ENCODE results near the gene ATP10A. TPM values are rescaled to one million over a fixed set of nuclear protein-coding genes. Genes with fewer than 3 reads are reported as not detected.

ATP10A gene
- total RNA-seq, 1 experiment from 2014 or later = not detected

DNA sequence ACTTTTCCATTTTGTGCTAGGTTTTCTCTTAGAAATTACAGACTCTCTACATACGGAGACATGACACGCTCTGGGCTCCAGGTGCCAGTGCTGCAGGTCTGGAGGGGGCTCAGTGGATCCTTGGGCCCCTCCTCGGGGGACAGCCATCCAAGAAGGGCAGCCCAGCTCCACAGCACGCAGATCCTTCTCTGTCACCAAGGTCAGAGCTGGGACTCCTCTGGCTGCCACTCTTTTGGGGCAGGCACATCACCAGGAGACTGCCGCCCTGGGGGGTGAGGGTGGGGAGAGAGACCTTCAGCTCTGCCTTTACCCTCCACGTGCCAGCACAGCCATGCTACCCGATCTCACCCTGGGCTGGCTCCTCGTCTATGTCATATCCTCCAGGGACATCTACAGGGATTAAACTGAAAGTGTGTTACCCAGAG is 65.6 kb downstream of the ATP10A start:
- H3K27me3 Mint-ChIP-seq (ENCODE audit: insufficient read depth, unreplicated experiment) = peaks cover 3% of the 10 kb centered on the region
- BruUV-seq (replicated peaks) = no TSS peak
- TF ChIP-seq, protein P1, sequence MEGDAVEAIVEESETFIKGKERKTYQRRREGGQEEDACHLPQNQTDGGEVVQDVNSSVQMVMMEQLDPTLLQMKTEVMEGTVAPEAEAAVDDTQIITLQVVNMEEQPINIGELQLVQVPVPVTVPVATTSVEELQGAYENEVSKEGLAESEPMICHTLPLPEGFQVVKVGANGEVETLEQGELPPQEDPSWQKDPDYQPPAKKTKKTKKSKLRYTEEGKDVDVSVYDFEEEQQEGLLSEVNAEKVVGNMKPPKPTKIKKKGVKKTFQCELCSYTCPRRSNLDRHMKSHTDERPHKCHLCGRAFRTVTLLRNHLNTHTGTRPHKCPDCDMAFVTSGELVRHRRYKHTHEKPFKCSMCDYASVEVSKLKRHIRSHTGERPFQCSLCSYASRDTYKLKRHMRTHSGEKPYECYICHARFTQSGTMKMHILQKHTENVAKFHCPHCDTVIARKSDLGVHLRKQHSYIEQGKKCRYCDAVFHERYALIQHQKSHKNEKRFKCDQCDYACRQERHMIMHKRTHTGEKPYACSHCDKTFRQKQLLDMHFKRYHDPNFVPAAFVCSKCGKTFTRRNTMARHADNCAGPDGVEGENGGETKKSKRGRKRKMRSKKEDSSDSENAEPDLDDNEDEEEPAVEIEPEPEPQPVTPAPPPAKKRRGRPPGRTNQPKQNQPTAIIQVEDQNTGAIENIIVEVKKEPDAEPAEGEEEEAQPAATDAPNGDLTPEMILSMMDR (IDR thresholded peaks at IDR 0.05; ENCODE audit: insufficient read depth in 1 of 2, low read depth in 1 of 2, low read length in 1 of 2, severe bottlenecking in 1 of 2, unreplicated experiment in 1 of 2) = no peak
- no peak for DNase-seq
- no peak overlapping the region for H3K4me3 Mint-ChIP-seq (ENCODE audit: unreplicated experiment)
- H3K4me1 Mint-ChIP-seq (ENCODE audit: low read depth, unreplicated experiment) = no peaks in the 10 kb centered on the region
- H3K27me3 ChIP-seq (replicated peaks; ENCODE audit: control insufficient read depth, insufficient read depth, low read length) = no peaks in the 10 kb centered on the region
- no peaks in the 10 kb centered on the region for H3K4me1 ChIP-seq
- no peaks in the 10 kb centered on the region for H3K9me3 Mint-ChIP-seq (ENCODE audit: unreplicated experiment)
- H3K36me3 ChIP-seq (ENCODE audit: control insufficient read depth, insufficient read depth, low read length) = no peaks in the 10 kb centered on the region
- POLR2A ChIA-PET = no interaction called here
- no peak overlapping the region for H3K4me3 ChIP-seq (ENCODE audit: low read depth, low read length)
- CTCF ChIA-PET = no interaction called here
- H3K9me3 ChIP-seq = no peaks in the 10 kb centered on the region
- no peaks in the 10 kb centered on the region for H3K36me3 Mint-ChIP-seq (ENCODE audit: insufficient read depth, unreplicated experiment)
- intact Hi-C loops (cut with micrococcal nuclease; ENCODE audit: unreplicated experiment) = no loop called here
- H3K27ac Mint-ChIP-seq (ENCODE audit: unreplicated experiment) = no peak overlapping the region

DNA sequence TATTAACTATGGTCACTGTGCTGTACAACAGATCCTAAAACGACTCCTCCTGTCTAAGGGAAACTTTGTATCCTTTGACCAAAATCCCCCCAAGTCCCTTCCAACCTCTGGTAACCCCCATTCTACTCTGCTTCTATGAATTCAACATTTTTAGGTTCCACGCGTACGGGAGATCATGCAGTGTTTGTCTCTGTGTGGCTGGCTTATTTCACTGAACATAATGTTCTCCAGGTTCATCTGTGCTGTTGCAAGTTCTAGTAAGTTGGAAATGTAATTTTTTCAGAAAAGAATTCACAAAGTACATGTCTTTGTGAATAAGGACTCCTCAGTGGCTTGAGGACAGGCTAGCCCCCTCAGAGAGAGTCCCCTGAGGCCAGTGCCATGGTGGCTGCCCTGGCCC is 66.1 kb downstream of the ATP10A start:
- Histone ChIP-seq H3K36me3 (ENCODE audit: control insufficient read depth, insufficient read depth, low read length) (no peaks in the 10 kb centered on the region), H3K4me1 (no peaks in the 10 kb centered on the region), H3K9me3 (no peaks in the 10 kb centered on the region), H3K27me3 (replicated peaks; ENCODE audit: control insufficient read depth, insufficient read depth, low read length) (no peaks in the 10 kb centered on the region), H3K4me3 (ENCODE audit: low read depth, low read length) (no peak overlapping the region)
- intact Hi-C loops (cut with micrococcal nuclease; ENCODE audit: unreplicated experiment) = no loop called here
- TF ChIP-seq, protein P1 (IDR thresholded peaks at IDR 0.05; ENCODE audit: insufficient read depth in 1 of 2, low read depth in 1 of 2, low read length in 1 of 2, severe bottlenecking in 1 of 2, unreplicated experiment in 1 of 2) = no peak
- BruUV-seq (replicated peaks) = no TSS peak
- no peak overlapping the region for H3K4me3 Mint-ChIP-seq (ENCODE audit: unreplicated experiment)
- no peaks in the 10 kb centered on the region for H3K4me1 Mint-ChIP-seq (ENCODE audit: low read depth, unreplicated experiment)
- no peaks in the 10 kb centered on the region for H3K36me3 Mint-ChIP-seq (ENCODE audit: insufficient read depth, unreplicated experiment)
- no peak overlapping the region for H3K27ac Mint-ChIP-seq (ENCODE audit: unreplicated experiment)
- ChIA-PET CTCF (no interaction called here), POLR2A (no interaction called here)
- no peak for DNase-seq
- no peaks in the 10 kb centered on the region for H3K9me3 Mint-ChIP-seq (ENCODE audit: unreplicated experiment)
- H3K27me3 Mint-ChIP-seq (ENCODE audit: insufficient read depth, unreplicated experiment) = peaks cover 3% of the 10 kb centered on the region

DNA sequence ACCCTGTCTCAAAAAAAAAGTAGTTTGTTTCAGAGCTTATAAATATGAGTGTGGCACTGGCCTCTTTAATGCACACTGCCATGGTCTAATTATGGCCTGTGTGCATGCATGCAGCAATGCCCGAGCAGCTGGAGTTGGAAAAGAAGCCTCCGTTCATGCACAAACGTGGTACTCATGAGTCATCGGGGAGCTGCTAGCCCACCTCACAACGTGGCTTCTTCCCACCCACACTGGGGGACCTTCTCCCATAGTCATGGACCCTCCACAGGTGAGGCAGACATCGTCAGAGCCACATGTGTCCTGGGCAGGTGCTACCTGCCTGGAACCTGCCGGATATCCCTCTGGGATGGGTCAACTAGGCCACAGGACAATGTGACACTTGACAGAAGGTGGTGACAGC is 66.7 kb downstream of the ATP10A start:
- H3K4me3 ChIP-seq (ENCODE audit: low read depth, low read length) = no peak overlapping the region
- Mint-ChIP-seq H3K9me3 (ENCODE audit: unreplicated experiment) (no peaks in the 10 kb centered on the region), H3K4me3 (ENCODE audit: unreplicated experiment) (no peak overlapping the region), H3K4me1 (ENCODE audit: low read depth, unreplicated experiment) (no peaks in the 10 kb centered on the region), H3K27me3 (ENCODE audit: insufficient read depth, unreplicated experiment) (peaks cover 3% of the 10 kb centered on the region), H3K36me3 (ENCODE audit: insufficient read depth, unreplicated experiment) (no peaks in the 10 kb centered on the region), H3K27ac (ENCODE audit: unreplicated experiment) (no peak overlapping the region)
- no peaks in the 10 kb centered on the region for H3K9me3 ChIP-seq
- ChIA-PET POLR2A (no interaction called here), CTCF (no interaction called here)
- no peaks in the 10 kb centered on the region for H3K4me1 ChIP-seq
- TF ChIP-seq, protein P1 (IDR thresholded peaks at IDR 0.05; ENCODE audit: insufficient read depth in 1 of 2, low read depth in 1 of 2, low read length in 1 of 2, severe bottlenecking in 1 of 2, unreplicated experiment in 1 of 2) = no peak
- DNase-seq = no peak
- intact Hi-C loops (cut with micrococcal nuclease; ENCODE audit: unreplicated experiment) = no loop called here
- BruUV-seq (replicated peaks) = no TSS peak
- no peaks in the 10 kb centered on the region for H3K36me3 ChIP-seq (ENCODE audit: control insufficient read depth, insufficient read depth, low read length)
- no peaks in the 10 kb centered on the region for H3K27me3 ChIP-seq (replicated peaks; ENCODE audit: control insufficient read depth, insufficient read depth, low read length)

Measured in Caco-2 (cell line).